Glomerular visceral epithelial cell (primary cell): Measurements from ENCODE around the gene NOD2.

ENCODE experiments used
- DNase-seq: peaks from one replicate; pipeline ENCODE4 v3.0.0-alpha.2; 2016; ENCODE audit errors: extremely low spot score

Gene NOD2

DNA sequence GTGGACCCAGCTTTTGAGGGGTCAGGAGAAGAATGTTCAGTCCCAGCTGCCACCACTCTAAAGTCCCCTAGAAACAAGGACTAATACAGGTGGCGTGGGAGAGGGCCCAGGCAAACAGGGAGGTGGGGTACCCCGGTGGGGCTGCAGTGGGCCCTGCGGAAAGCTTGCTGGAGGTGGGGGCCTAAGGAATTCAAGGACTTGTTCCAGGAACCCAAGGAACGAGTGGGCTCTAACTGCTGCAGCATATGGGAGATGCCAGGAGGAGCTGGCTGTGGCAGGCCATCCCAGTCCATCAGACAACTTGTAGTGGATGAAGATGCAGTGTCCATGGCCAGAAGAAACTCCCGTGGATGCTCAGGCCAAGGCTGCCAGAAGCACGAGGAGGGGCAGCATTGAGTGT lies 22.9 kb upstream of the NOD2 start:
- no peak for DNase-seq

GRCh38 chr16:50671644-50672260 lies 21.7 kb upstream of the NOD2 start:
- DNase-seq = peak; percentile 16

DNA sequence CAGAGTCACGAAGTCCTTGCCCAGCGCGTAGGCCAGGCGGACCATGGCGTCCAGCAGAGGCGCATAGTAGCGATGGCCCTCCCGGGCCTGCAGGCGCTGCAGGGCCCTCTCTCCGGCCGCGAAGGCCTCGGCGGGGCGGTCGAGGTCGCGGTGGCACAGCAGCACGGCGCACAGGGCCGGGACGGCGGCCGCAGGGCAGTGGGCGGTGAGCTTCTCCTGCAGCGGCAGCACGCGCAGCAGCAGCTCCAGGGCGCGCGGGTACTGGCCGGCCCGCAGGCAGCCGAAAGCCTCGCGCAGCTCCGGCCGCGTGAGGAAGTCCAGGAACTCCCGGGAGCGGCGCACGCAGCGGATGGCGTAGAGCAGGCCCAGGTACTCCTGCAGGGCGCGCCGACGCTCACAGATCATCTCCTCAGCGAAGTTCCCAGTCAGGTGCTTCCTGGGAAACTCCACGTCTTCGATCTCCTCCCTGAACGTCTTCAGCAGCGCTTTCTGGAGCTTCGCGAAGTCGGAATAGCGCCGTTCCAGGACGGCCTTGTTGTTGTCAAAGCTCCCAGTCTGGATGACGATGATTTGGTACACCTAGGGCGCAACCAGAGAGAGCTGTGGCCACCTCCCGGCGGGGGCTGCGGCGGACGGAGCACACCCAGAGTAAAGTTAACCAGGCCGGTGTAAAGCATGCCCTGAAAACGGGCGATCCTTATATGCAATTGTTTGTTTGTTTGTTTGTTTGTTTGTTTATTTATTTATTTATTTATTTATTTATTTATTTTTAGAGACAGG lies 19.7 kb upstream of the NOD2 start:
- no peak for DNase-seq

DNA sequence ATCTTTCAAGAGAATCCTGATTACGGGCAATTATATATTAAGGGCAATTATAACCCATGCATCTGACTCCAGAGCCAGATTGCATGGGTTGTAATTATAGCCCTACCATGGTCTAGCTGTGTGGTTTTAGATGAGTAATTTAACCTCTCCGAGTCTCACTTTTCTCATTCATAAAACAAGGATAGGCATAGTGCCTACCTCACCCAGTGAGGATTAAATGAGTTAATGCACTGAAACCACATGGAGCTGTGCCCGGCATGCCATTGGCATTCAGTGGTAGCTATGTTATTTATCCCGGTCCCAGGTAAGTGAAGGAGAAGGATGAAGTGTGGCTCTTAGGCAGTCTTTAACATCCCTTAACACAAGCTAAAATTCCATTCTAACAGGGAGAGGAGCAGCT lies 18.6 kb upstream of the NOD2 start:
- DNase-seq = peak; percentile 58

GRCh38 chr16:50675686-50676610 lies 17.5 kb upstream of the NOD2 start:
- no peak for DNase-seq

DNA sequence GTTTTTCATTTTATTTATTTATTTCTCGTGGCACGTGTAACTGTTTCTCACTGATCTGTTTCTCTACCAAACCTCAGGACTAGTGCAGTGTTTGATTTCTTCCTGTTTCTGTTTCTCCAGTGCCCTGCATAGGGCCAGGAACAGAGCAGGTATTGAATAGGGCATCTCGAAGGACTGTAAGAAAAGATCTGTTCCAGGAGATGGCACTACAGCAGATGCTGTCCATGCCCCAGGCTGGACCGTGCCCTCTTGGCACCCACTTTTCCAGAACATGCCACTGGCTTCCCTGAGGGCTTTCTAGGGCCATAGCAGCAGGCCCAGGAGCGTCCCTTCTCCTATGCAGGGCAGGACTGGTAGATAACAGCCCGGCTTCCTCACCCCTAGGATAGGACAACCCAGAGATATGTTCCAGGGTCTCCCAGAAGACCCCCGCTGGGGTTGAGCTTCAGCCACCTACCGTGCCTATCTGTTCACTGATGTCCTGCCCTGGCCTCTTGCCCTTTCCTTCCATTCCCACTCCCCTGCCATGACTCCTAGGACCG lies 16.7 kb upstream of the NOD2 start:
- no peak for DNase-seq

GRCh38 chr16:50677351-50677750 lies 16.1 kb upstream of the NOD2 start:
- DNase-seq = no peak

GRCh38 chr16:50678531-50678930 lies 14.9 kb upstream of the NOD2 start:
- no peak for DNase-seq

DNA sequence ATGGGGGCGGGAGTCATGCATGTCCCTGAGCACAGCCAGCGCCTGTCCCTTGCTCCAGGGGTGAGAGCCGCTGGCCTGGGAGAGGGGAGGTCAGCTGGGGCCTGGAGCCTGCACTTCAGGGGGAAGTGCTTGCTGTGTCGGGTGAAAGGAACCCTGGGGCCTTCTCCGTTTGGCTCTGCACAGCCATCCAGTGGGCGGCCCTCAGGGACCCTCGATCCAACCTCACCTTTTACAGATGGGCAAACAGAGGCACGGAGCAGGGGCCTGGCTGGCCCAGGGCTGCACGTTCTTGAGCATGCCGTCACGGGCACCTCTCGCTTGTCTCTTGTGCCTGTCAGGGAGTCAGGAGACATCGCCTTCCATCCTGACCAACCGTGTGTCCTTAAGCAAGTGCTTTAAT lies 14.1 kb upstream of the NOD2 start:
- no peak for DNase-seq

DNA sequence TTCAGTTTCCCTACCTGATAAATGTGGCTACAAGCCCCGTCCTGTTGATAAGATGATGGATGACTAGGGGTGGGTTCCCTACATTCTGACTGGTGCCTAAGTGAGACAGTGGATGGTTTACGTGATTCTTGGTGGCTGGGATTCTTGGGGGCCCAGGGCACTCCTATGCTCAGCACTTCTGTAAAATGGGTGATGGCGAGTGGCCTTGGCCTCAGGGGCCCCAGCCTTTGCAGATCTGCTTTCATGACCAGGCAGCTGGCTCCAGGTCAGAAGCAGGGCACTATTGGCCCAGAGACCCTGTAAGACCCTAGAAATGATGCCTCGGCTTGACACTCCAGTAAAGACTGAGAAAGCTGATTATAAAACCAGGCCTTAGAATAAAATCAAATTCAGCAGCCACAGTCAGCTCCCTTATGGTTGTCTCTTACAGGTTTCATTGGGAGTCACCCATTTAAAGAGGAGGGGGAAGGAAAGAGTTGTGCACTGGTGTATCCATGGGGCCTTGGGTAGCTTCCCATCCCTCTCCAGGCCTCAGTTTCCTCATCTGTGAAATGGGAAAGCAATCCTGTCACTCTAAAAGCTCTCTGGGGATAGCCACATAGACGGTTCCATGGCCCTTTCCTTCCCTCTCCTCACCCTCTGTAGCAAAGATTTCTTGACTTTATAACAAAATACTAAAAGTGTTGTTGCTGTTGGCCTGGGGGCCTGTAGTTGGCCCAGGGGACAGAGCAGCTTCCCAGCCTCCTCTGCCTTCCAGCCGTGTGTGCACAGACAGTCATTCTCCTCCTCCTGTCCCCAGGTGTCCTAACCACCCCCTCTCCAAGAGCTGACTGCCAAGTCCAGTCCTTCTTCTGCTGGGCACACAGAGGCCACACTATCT lies 13.5 kb upstream of the NOD2 start:
- DNase-seq = no peak

GRCh38 chr16:50680556-50680893 lies 12.9 kb upstream of the NOD2 start:
- DNase-seq = no peak

DNA sequence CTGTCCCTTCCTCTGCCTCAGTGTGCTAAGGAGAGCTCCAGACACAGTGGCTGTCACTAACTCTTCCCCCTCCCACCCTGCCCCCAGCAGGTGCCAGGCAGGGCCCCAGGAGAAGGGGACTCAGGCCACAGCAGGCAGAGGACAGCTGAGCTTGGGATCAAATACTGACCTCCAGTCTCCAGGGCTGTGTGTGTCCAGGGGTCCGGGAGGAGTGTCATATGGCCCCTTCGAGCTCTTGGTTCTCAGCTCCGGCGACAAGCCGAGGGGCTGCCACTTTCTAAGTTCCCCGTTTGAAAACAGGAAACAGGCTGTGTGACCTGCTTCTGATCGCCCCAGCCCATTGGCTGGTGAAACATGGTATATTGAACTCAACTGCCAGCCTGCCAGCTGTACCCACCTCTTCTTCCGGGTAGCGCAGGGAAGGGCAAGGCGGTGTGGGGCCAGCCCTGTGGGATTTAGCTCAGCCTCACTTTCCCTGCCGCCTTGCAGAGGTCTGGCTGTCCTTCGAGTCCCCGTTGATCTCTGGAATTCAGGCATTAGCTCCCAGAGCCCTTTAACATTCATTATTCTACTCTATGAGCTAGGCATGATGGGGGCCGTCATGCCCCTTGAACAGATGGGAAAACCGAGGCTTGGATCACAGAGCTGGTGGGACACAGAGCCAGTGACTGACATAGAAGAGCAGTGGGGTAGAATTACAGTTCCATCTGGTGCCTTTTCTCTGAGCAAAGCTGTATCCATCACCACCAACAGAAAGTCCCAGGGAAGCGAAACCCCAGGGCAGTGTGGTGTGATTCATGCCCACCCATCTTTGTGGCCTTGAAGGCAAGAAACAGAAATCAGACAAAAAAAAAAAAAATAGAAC lies 12.2 kb upstream of the NOD2 start, which contains the start of gene SNX20:
Gene SNX20 (minus strand): TSS at position 292 of the 865 bp plus-strand sequence. CDS start 3,786 bp downstream, outside the sequence.
- no peak for DNase-seq

GRCh38 chr16:50683689-50684374 lies 9.6 kb upstream of the NOD2 start:
- peak; percentile 40 for DNase-seq

DNA sequence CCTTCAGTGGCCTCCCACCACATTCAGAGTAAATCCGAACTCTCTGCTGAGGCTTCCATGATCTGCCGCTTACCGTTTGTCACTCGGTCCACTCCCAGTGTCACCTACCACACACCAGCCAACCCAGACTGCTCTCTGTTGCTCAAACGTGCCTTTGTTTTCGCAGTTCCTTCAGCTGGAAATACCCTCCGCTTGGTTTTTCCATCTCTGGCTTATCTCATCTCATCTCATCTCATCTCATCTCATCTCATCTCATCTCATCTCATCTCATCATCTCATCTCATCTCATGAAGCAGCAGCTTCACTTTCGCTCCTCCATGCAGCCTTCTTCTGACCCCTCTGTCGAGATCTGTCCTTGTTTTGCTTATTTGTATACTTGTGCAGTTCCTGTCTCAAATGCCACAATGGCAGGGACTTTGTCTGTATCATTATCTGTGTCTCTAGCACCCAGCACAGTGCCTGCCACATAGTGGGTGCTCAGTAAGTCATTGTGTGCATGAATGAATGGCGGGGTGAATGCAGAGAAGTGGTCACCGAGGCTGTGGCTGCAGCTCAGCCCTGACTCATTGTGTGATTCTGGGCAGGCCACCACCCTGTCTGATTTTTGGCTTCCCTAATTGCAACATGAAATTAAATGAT lies 8.5 kb upstream of the NOD2 start:
- DNase-seq = no peak

GRCh38 chr16:50685462-50686063 lies 7.8 kb upstream of the NOD2 start:
- DNase-seq = no peak

GRCh38 chr16:50688083-50688482 lies 5.3 kb upstream of the NOD2 start:
- DNase-seq = no peak

GRCh38 chr16:50688867-50689266 lies 4.5 kb upstream of the NOD2 start:
- no peak for DNase-seq

DNA sequence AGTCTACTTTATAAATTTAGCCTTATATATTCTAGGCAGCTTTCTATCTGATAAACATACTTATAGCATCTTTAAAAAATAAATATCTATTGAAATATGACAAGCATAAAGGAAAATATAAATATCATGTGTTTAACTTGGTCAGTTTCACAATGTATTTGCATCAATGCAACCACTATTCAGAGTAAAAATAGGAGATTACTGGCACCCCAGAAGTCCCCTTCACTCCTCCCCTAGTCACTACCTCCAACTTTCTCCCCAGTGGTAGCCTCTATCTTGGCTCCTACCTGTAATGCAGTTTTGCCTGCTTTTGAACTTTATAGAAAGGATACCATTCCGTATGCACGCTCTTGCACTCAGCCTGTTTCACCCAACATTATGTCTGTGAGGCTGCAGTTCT lies 3.2 kb upstream of the NOD2 start:
- DNase-seq = no peak

DNA sequence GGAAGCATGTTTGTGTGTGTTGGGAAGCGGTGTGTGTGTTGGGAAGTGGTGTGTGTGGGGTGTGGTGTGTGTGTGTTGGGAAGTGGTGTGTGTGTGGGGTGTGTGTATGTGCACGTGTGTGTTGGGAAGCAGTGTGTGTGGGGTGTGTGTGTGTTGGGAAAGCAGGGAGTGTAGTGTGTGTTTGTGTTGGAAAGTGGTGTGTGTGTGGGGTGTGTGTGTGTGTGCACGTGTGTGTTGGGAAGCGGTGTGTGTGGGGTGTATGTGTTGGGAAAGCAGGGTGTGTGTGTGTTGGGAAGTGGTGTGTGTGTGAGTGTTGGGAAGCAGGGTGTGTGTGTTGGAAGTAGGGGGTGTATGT lies 785 bp upstream of the NOD2 start:
- no peak for DNase-seq
